IPS-18a (cell line): ENCODE data around the gene PDGFA.

ENCODE experiments used
- H3K27ac ChIP-seq: one replicate; pipeline ENCODE4 v1.5.1; 2013; ENCODE audit warnings: low read length
- H3K27me3 ChIP-seq: one replicate; pipeline ENCODE4 v1.6.1; 2013; ENCODE audit warnings: mild to moderate bottlenecking, low read length; ENCODE audit not compliant: control insufficient read depth, insufficient read depth
- H3K36me3 ChIP-seq: one replicate; pipeline ENCODE4 v1.6.1; 2013; ENCODE audit warnings: low read depth, low read length; ENCODE audit not compliant: control insufficient read depth
- H3K4me1 ChIP-seq: one replicate; pipeline ENCODE4 v1.6.1; 2013; ENCODE audit warnings: low read depth, low read length; ENCODE audit not compliant: control insufficient read depth
- H3K4me3 ChIP-seq: one replicate; pipeline ENCODE4 v1.5.1; 2013; ENCODE audit warnings: low read length
- H3K9ac ChIP-seq: one replicate; pipeline ENCODE4 v1.6.1; 2013; ENCODE audit warnings: mild to moderate bottlenecking, low read length, moderate library complexity
- H3K9me3 ChIP-seq: one replicate; pipeline ENCODE4 v1.6.1; 2013; ENCODE audit warnings: low read depth, low read length; ENCODE audit not compliant: control insufficient read depth

Gene PDGFA

GRCh38 chr7:504221-505111, 15.2 kb downstream of the PDGFA start:
- no peak overlapping the region for H3K4me3 ChIP-seq
- H3K9ac ChIP-seq = no peak overlapping the region
- H3K36me3 ChIP-seq = peaks cover 27% of the 10 kb centered on the region
- no peaks in the 10 kb centered on the region for H3K27me3 ChIP-seq
- H3K4me1 ChIP-seq = no peaks in the 10 kb centered on the region
- H3K27ac ChIP-seq = no peak overlapping the region
- no peaks in the 10 kb centered on the region for H3K9me3 ChIP-seq

DNA sequence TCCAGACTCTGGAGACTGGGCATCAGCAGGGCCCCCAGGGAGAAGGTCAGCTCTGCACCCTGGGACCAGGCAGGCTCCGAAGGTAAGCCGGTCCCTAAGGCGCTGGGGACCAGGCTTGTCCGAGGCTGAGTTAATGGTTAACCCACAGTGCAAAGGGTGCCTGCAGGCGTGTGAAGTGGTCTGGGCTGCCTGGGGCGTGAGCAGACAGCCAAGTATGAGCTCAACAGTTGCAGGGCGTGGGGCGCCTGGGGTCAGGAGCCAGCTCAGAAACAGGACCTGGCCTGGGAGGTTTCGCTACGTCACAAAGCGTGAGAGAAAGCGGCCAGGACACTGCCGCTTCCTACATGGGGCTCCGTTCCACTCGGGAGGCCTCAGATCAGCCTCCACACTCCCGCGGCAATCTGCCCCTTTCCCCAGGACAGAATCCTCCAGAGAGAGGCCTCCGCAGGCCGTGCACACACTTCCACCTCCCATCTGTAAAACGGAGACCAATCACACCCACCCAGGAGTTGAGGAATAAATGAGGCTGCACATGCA, 16.0 kb downstream of the PDGFA start:
- Histone ChIP-seq H3K27ac (no peak overlapping the region), H3K36me3 (peaks cover 24% of the 10 kb centered on the region)

DNA sequence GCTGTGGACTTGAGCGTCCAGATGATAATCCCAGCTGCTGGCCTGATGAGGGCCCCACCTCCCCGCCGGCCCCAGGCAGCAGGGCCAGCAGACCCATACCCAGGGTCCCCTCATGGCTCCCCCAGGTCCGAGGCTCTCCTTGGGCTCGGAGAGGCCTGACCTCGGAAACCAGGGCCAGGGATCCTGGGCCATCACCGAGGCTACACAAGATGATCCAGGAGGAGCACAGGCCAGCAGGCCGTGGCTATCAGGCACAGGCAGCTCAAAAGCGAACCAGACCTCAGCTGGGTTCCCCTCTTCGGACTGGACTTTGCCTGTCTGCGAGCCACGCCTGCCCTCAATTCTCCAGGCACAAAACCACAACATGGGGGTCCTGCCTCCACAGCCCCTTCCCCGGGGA, 17.4 kb downstream of the PDGFA start:
- Histone ChIP-seq H3K4me3 (no peak overlapping the region), H3K27me3 (no peaks in the 10 kb centered on the region), H3K9me3 (no peaks in the 10 kb centered on the region), H3K9ac (no peak overlapping the region), H3K4me1 (no peaks in the 10 kb centered on the region), H3K36me3 (peaks cover 25% of the 10 kb centered on the region), H3K27ac (no peak overlapping the region)

More for the DNA sequence above, 16.0 kb downstream of the PDGFA start:
- no peak overlapping the region for H3K9ac ChIP-seq
- no peaks in the 10 kb centered on the region for H3K9me3 ChIP-seq
- H3K27me3 ChIP-seq = no peaks in the 10 kb centered on the region
- no peak overlapping the region for H3K4me3 ChIP-seq
- H3K4me1 ChIP-seq = no peaks in the 10 kb centered on the region

DNA sequence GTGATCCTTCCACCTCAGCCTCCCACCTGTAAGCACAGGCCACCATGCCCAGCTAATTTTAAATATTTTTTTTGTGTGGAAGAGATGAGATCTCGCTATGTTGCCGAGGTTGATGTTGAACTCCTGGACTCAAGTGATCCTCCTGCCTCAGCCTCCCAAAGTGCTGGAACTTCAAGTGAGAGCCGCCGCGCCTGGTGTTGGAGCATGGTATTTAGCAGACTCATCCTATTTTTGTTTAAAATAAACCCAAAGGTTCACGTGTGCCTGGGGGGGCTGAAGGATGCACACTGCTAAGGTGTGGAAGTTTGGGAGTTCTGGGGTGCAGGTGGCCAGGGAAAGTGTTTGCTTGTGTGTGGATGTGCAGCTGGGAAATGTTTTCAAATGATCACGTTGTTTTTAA, 18.1 kb downstream of the PDGFA start:
- no peaks in the 10 kb centered on the region for H3K27me3 ChIP-seq
- H3K4me3 ChIP-seq = no peak overlapping the region
- H3K4me1 ChIP-seq = no peaks in the 10 kb centered on the region
- H3K36me3 ChIP-seq = peaks cover 23% of the 10 kb centered on the region
- no peak overlapping the region for H3K9ac ChIP-seq
- H3K9me3 ChIP-seq = no peaks in the 10 kb centered on the region
- H3K27ac ChIP-seq = no peak overlapping the region

DNA sequence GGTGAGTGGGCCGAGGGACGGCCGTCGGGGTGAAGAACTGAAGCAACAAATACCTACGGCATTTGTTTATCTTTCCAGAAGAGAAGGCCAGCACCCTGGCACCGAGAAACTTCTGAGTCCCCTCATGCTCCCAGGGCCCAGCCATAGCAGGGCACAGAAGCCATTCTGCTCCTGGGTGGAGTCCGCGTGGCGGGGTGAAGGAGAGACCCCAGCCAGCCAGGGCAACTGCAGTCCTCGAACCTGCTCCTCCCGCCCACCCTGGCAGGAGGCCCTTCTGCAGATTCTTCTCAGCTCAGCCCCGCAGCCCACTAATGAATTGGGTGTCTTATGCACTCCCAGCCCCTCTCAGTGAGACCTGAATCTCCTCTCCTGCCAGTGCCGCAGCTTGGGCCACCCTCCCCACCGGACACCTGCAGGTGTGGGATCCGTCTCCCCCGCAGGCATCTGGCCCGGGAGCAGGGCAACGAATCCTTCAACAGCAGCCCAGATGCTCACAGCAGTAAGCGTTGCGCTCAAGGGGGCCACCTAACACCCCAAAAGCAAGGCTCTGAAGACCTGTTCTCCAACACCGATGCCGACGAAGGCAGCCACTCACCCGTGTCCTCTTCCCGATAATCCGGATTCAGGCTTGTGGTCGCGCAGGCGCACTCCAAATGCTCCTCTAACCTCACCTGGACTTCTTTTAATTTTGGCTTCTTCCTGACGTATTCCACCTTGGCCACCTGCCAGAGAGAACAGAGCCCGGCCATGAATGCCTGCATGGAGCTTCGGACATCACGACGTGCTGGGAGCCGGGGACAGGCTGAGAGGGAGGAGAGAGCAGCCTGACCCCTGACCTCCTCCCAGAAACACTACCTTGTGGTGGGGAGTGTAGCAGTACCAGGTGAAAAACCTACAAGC, 18.9 kb downstream of the PDGFA start:
- H3K27ac ChIP-seq = no peak overlapping the region
- H3K4me3 ChIP-seq = no peak overlapping the region
- H3K36me3 ChIP-seq = peaks cover 21% of the 10 kb centered on the region
- H3K9me3 ChIP-seq = no peaks in the 10 kb centered on the region
- H3K27me3 ChIP-seq = no peaks in the 10 kb centered on the region
- no peak overlapping the region for H3K9ac ChIP-seq
- no peaks in the 10 kb centered on the region for H3K4me1 ChIP-seq

DNA sequence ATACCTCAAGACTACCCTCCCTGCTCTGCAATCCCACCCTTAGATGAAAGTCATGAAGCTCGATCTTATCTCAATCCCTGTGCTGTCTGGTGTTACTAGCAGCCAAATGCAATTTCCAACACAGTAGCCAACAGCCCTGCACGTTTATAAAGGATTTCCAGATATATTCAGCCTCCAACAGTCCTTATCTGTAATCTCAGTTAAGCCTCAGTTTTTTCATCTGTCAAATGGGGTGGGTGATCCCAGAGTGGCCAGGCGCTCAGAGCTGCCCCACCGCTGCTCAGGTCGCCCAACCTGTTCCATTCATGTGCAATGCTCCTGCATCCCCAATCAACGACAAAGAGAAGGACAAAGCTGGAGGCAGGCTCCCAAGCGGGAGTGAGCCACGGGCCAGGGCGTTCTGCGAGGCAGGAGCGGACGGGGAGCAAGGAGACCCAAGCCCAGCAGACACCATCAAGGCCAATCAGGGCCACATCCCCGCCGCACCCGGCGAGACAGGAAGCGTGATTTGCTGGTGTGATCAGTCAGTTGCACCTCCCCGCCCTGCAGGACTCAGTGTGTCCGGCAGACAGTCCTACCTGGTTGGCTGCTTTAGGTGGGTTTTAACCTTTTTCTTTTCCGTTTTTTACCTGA, 19.7 kb downstream of the PDGFA start:
- no peaks in the 10 kb centered on the region for H3K27me3 ChIP-seq
- no peak overlapping the region for H3K27ac ChIP-seq
- no peaks in the 10 kb centered on the region for H3K4me1 ChIP-seq
- no peak overlapping the region for H3K9ac ChIP-seq
- no peaks in the 10 kb centered on the region for H3K9me3 ChIP-seq
- no peak overlapping the region for H3K4me3 ChIP-seq
- H3K36me3 ChIP-seq = peaks cover 21% of the 10 kb centered on the region

DNA sequence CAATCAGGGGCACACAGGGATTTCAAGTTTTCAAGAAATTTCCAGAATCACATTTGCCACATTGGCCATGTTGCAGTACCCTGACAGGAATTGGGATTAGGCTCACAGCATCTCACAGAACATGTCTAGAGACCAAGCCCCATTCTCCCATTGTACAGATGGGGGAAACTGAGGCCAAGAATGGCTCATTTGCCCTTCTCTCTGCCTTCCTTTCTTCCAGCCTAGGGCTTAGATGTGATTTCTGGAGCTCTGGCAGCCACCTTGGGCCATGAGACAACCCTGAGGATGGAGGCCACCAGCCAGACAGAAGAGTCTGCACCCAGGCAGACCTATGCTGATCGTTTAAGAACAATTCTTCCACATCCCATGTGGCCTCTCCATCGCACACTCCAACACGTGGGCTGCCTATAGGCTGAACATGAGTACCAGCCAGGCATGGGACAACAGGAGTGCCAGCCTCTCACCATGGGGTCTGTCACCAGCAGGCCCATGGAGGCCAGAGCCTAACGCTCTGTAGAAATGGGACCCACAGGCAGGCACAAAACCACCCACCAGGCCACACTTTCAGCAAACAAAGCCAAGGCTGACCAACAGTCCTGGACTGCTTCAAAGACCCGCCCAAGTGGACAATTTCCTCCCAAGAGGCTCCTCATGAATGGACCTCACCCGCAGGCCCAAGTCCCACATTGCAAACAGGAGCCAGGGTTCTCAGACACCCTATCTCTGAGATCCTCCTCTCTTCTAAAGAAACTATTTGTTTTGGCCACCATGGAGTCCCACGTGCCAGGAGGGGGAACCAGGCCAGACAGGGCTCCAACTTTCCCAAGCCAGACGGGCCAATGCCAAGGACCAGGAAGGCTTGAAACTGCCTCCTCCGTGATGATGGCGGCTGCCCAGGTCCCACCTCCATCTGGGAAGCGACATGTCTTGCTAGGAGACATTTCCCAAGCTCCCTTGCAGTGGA, 20.7 kb downstream of the PDGFA start:
- H3K27ac ChIP-seq = no peak overlapping the region
- no peaks in the 10 kb centered on the region for H3K4me1 ChIP-seq
- no peak overlapping the region for H3K4me3 ChIP-seq
- no peaks in the 10 kb centered on the region for H3K27me3 ChIP-seq
- no peaks in the 10 kb centered on the region for H3K9me3 ChIP-seq
- no peak overlapping the region for H3K9ac ChIP-seq
- H3K36me3 ChIP-seq = peaks cover 21% of the 10 kb centered on the region

GRCh38 chr7:497946-498655, 21.5 kb downstream of the PDGFA start:
- H3K36me3 ChIP-seq = peaks cover 21% of the 10 kb centered on the region

GRCh38 chr7:497346-497745, 22.3 kb downstream of the PDGFA start:
- Histone ChIP-seq H3K9ac (no peak overlapping the region), H3K4me1 (no peaks in the 10 kb centered on the region), H3K9me3 (no peaks in the 10 kb centered on the region), H3K27ac (no peak overlapping the region), H3K4me3 (no peak overlapping the region), H3K36me3 (peaks cover 21% of the 10 kb centered on the region), H3K27me3 (no peaks in the 10 kb centered on the region)

More at GRCh38 chr7:497946-498655, 21.5 kb downstream of the PDGFA start:
- Histone ChIP-seq H3K9me3 (no peaks in the 10 kb centered on the region), H3K27ac (no peak overlapping the region), H3K9ac (no peak overlapping the region), H3K4me1 (no peaks in the 10 kb centered on the region), H3K27me3 (no peaks in the 10 kb centered on the region), H3K4me3 (no peak overlapping the region)
